Activated T-cell treated with anti-CD3 and anti-CD28 coated beads, Interleukin-2, amount 50 U/mL, for 48 hours (primary cell): ENCODE measurements around the gene RUNX2.
"Not testable (repeated sequence)": the region's sequence is repeated elsewhere in the genome, so short reads cannot be mapped to it uniquely, and the experiment has no call there.

Experiments used
- DNase-seq, 2 experiments: peaks; one replicate each; pipeline ENCODE4 v3.0.0-alpha.2; 2020

RUNX2 gene

GRCh38 chr6:45462190-45463134 lies 134.3 kb downstream of the RUNX2 start:
- DNase-seq, result no peak

- no peak for DNase-seq
These were observed 136.6 kb downstream of the RUNX2 start for GRCh38 chr6:45464685-45465084.

- no peak for DNase-seq
These were observed 138.6 kb downstream of the RUNX2 start for GRCh38 chr6:45466686-45467085.

- DNase-seq, result not testable (repeated sequence)
These were observed 139.3 kb downstream of the RUNX2 start for GRCh38 chr6:45467417-45467816.

- no peak for DNase-seq
These were observed 139.7 kb downstream of the RUNX2 start for GRCh38 chr6:45467853-45468252.

- DNase-seq, result no peak
These were observed 141.5 kb downstream of the RUNX2 start for GRCh38 chr6:45469663-45470062.

- no peak for DNase-seq
These were observed 142.1 kb downstream of the RUNX2 start for GRCh38 chr6:45470131-45470738.

GRCh38 chr6:45472382-45472781 lies 144.3 kb downstream of the RUNX2 start:
- DNase-seq, result no peak

- DNase-seq, result no peak
These were observed 145.2 kb downstream of the RUNX2 start for GRCh38 chr6:45473121-45473993.

GRCh38 chr6:45474376-45474775 lies 146.2 kb downstream of the RUNX2 start:
- DNase-seq, result no peak

- no peak for DNase-seq
These were observed 148.2 kb downstream of the RUNX2 start for GRCh38 chr6:45476341-45476740.

GRCh38 chr6:45477278-45477677 lies 149.1 kb downstream of the RUNX2 start:
- DNase-seq, result no peak

- no peak for DNase-seq
These were observed 149.7 kb downstream of the RUNX2 start for GRCh38 chr6:45477790-45478189.

GRCh38 chr6:45478240-45478639 lies 150.1 kb downstream of the RUNX2 start:
- no peak for DNase-seq

- DNase-seq, result no peak
These were observed 152.0 kb downstream of the RUNX2 start for GRCh38 chr6:45479834-45480751.

- DNase-seq, result no peak
These were observed 152.8 kb downstream of the RUNX2 start for GRCh38 chr6:45480752-45481415.

- DNase-seq, result no peak
These were observed 154.9 kb downstream of the RUNX2 start for GRCh38 chr6:45483021-45483420.

GRCh38 chr6:45483501-45483900 lies 155.4 kb downstream of the RUNX2 start:
- DNase-seq, result no peak

- no peak for DNase-seq
These were observed 158.6 kb downstream of the RUNX2 start for GRCh38 chr6:45486736-45487135.

GRCh38 chr6:45487645-45488044 lies 159.5 kb downstream of the RUNX2 start:
- DNase-seq, result no peak

GRCh38 chr6:45488269-45488668 lies 160.1 kb downstream of the RUNX2 start:
- no peak for DNase-seq

- DNase-seq, result no peak
These were observed 160.8 kb downstream of the RUNX2 start for GRCh38 chr6:45488889-45489288.
